GM13977 (cell line): ENCODE measurements around the gene SLC22A16.

Experiments
- DNase-seq: peaks from one replicate; pipeline ENCODE4 v3.0.0; 2012; ENCODE audit warnings: low spot score
- in situ Hi-C: fragments of 300-500 bp; cut with MboI; formaldehyde crosslinking; loops from one replicate; pipeline ENCODE4 v1.12.0; 2022; ENCODE audit warnings: low sequenced_read_pairs, low pct_unique_long_range_greater_than_20kb, mixed read lengths, inconsistent platforms; ENCODE audit not compliant: unreplicated experiment
- TF ChIP-seq, protein P1 (sequence below): IDR thresholded peaks from 2 replicates; pipeline ENCODE4 v1.5.1; 2012; ENCODE audit warnings: mild to moderate bottlenecking, control low read depth; ENCODE audit not compliant: insufficient read depth; ENCODE audit errors: extremely low read depth, missing control alignments

SLC22A16 gene

DNA sequence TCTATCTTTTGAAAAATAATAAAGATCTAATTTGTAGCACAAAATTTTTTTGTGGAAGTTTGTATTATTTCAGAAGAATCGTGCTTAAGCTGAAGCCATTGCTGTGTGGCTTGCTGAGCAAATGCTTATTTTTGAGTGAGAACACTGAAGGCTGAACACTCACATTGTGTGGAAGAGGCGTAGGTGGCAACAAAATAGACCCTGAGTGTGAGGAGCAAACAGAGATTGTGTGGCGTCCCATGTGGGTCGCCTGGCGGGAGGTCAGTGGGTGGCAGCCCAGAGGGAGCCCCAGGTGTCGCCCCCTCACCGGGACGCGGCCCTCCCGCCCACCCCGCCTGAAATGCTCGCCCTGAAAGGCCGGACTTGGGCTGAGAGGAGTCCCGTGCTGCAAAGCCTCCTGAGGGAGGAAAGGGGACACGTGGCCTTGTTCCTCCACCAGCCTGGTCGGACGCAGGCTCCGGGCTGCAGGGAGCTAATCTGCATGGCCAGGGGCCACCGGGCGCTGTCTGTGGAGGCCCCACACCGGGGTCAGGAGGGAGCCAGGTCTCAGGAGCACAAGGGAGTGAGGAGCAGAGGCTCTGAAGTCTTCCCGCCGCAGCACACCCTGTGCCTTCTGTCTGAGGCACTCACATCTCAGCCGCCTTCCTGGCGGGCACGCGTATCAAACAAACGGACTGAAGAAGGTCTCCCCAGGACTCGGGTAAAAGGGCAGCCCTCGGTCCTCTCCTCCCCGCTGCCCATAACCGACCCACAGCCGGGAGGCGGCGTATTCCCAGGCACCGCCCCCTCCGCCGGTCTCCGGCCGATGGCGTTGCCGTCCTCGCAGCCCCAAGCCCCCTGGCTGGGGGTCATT lies 77.0 kb downstream of the SLC22A16 start:
- DNase-seq, result no peak
- in situ Hi-C loops, result loop anchor here (25.0 kb wide), 3 partner anchors 337 to 862 kb away; no protein-coding TSS in a partner anchor
- TF ChIP-seq, protein P1, sequence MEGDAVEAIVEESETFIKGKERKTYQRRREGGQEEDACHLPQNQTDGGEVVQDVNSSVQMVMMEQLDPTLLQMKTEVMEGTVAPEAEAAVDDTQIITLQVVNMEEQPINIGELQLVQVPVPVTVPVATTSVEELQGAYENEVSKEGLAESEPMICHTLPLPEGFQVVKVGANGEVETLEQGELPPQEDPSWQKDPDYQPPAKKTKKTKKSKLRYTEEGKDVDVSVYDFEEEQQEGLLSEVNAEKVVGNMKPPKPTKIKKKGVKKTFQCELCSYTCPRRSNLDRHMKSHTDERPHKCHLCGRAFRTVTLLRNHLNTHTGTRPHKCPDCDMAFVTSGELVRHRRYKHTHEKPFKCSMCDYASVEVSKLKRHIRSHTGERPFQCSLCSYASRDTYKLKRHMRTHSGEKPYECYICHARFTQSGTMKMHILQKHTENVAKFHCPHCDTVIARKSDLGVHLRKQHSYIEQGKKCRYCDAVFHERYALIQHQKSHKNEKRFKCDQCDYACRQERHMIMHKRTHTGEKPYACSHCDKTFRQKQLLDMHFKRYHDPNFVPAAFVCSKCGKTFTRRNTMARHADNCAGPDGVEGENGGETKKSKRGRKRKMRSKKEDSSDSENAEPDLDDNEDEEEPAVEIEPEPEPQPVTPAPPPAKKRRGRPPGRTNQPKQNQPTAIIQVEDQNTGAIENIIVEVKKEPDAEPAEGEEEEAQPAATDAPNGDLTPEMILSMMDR, result no peak

DNA sequence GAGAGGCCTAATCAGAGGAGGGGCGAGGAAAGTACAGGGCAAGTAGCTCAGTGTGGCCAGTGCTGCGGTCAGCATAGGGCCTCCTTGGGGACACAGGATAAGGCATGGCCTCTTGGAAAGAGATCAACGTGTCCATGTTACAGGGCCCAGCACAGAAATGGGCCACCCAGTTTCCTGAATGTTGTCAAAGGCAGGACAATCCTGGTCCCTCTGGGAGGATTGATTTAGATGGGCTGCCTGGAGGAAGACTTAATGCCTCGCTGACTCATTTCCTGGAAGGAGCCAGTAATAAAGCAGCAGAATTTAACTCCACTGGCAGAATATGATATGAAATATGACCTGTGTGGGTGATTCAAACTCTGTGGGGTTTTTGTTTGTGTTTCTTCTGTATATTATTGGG lies 77.6 kb downstream of the SLC22A16 start:
- TF ChIP-seq, protein P1, result no peak
- DNase-seq, result no peak
- in situ Hi-C loops, result loop anchor here (25.0 kb wide), 3 partner anchors 336 to 861 kb away; no protein-coding TSS in a partner anchor

DNA sequence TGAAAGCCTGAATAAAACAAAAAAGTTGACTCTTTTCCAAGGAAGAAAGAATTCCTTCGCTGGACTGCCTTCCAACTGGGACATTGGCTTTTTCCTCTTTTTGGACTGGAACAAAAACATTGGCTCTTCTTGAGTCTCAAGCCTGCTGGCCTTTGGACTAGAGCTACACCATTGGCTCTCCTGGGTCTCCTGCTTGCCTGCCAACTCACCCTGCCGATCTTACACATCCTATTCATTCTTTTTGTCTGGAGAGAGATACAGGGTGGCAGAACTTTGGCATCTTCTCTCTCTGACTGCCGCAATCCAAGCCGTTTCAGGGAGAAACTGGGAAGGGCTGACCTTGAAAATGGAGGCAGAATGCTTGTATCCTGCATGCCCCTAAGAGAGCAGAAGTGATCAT lies 81.2 kb downstream of the SLC22A16 start:
- DNase-seq, result no peak
- TF ChIP-seq, protein P1, result no peak
- in situ Hi-C loops, result loop anchor here (25.0 kb wide), 3 partner anchors 333 to 858 kb away; no protein-coding TSS in a partner anchor

DNA sequence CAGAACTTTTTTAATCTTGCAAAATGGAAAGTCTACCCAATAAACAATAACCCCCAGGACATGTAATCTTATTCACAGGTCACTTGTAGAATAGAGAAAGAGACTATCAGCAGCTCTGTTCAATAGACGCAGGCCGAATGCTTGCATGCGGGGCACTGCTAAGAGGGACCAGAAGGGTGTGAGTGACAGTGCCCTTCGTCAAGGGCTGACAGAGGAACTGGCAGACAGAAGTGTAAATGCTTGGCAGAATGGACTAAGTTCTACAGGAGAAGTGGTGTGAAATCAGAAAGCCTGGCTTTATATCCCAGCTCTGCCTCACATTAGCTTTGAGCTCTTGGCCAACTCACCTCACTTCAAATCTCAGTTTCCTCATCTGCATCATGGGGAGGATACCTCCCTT lies 82.0 kb downstream of the SLC22A16 start:
- in situ Hi-C loops, result loop anchor here (25.0 kb wide), 3 partner anchors 332 to 857 kb away; no protein-coding TSS in a partner anchor
- TF ChIP-seq, protein P1, result no peak
- no peak for DNase-seq

DNA sequence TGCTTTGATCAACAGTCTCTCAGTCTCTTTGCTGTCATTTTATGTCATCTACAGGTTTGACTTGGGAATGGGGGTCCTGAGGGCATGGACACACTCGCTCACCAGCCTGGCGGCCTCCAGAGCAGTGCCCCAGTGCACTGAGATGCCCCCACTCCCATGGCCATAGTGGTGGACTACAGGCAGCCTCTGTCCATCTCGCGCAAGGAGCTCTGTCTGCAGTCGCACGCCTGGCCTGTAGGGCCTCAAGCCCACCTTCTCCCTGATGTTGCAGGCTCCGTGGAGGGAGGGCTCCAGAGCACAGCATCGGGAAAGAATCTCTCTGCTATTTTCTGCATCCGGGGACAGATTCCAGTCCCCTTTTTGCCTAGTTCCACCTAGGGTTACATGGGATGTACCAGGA lies 83.7 kb downstream of the SLC22A16 start:
- DNase-seq, result no peak
- in situ Hi-C loops, result loop anchor here (25.0 kb wide), 3 partner anchors 330 to 855 kb away; no protein-coding TSS in a partner anchor
- TF ChIP-seq, protein P1, result no peak

DNA sequence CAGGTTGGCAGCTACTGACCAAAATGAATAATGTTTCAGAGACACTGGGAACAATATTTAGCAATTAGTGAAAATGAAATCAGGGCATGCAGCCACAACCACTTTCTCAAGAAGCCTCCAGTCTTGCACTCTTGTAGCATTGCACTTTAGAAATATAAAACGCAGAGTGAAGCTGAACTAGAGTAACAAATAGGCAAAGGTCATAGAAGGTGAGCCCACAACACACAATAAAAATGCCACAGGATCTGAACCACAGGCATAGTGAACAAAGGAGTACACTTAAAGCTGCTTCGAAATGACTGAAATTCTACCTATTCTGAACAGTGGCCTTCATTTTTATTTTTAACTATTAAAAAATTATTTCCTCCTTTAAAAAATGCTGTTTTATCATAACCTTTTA lies 86.0 kb downstream of the SLC22A16 start:
- TF ChIP-seq, protein P1, result no peak
- in situ Hi-C loops, result loop anchor here (25.0 kb wide), 3 partner anchors 328 to 853 kb away; no protein-coding TSS in a partner anchor
- DNase-seq, result no peak
